Measurements from ENCODE around the gene HTR2A.

- TF ChIP-seq, protein P1, sequence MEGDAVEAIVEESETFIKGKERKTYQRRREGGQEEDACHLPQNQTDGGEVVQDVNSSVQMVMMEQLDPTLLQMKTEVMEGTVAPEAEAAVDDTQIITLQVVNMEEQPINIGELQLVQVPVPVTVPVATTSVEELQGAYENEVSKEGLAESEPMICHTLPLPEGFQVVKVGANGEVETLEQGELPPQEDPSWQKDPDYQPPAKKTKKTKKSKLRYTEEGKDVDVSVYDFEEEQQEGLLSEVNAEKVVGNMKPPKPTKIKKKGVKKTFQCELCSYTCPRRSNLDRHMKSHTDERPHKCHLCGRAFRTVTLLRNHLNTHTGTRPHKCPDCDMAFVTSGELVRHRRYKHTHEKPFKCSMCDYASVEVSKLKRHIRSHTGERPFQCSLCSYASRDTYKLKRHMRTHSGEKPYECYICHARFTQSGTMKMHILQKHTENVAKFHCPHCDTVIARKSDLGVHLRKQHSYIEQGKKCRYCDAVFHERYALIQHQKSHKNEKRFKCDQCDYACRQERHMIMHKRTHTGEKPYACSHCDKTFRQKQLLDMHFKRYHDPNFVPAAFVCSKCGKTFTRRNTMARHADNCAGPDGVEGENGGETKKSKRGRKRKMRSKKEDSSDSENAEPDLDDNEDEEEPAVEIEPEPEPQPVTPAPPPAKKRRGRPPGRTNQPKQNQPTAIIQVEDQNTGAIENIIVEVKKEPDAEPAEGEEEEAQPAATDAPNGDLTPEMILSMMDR (IDR thresholded peaks at IDR 0.05; ENCODE audit: insufficient read depth, low read depth, low read length) = no peak
- no peak for TF ChIP-seq EZH2 (IDR thresholded peaks at IDR 0.05; ENCODE audit: insufficient read depth, low read length)
Measured at GRCh38 chr13:46816371-46816770, 80.5 kb downstream of the HTR2A start.
